Naive thymus-derived CD4-positive, alpha-beta T cell (primary cell): ENCODE measurements around the gene SLIT3. TPM values are rescaled to one million over a fixed set of nuclear protein-coding genes. Genes with fewer than 3 reads are reported as not detected.

Experiments
- ATAC-seq: fragments of 150-1000 bp; cut with Tn5 transposase; 2 replicates; pipeline ENCODE4 v1.10.0; 2021; ENCODE audit warnings: mild to moderate bottlenecking, moderate library complexity
- CTCF ChIA-PET: fragments of 350-600 bp; sonication (Branson Sonifier 250); formaldehyde crosslinking; loops from one replicate; lab custom pipeline; 2021; ENCODE audit warnings: antibody characterized with exemption; lab: Charles Lee
- POLR2A ChIA-PET: fragments of 350-600 bp; sonication (Branson Sonifier 250); formaldehyde crosslinking; loops from one replicate; lab custom pipeline; 2021; ENCODE audit warnings: antibody characterized with exemption, inconsistent platforms; lab: Charles Lee
- DNase-seq, 9 donors: peaks; one replicate each; pipeline versions ENCODE4 v3.0.0 to v3.0.0-alpha.2; 2020 to 2022; ENCODE audit warnings: mixed read lengths in 1 of 9
- H3K27ac ChIP-seq: one replicate; pipeline ENCODE4 v1.7.0; 2013; ENCODE audit warnings: mild to moderate bottlenecking, low read depth, low read length, moderate library complexity
- H3K27me3 ChIP-seq, 2 donors: one replicate each; pipeline ENCODE4 v1.7.0; 2013; ENCODE audit warnings: low read length in 2 of 2, mild to moderate bottlenecking in 2 of 2, moderate library complexity in 2 of 2; ENCODE audit not compliant: control insufficient read depth in 2 of 2, insufficient read depth in 2 of 2
- H3K36me3 ChIP-seq, 3 experiments: 1 replicate in 2 of 3; 2 replicates in 1 of 3; pipeline ENCODE4 v1.7.0; 2013; ENCODE audit warnings: low read length in 3 of 3, mild to moderate bottlenecking in 3 of 3, moderate library complexity in 1 of 3; ENCODE audit not compliant: insufficient read depth in 3 of 3, control insufficient read depth in 2 of 3
- H3K4me1 ChIP-seq, 2 donors: one replicate each; pipeline ENCODE4 v1.7.0; 2013; ENCODE audit warnings: low read length in 2 of 2, mild to moderate bottlenecking in 2 of 2, moderate library complexity in 1 of 2; ENCODE audit not compliant: control insufficient read depth in 2 of 2, insufficient read depth in 2 of 2
- H3K4me3 ChIP-seq: 2 replicates; pipeline ENCODE4 v1.7.0; 2013; ENCODE audit warnings: mild to moderate bottlenecking, low read length
- H3K9me3 ChIP-seq, 3 experiments: 1 replicate in 2 of 3; 2 replicates in 1 of 3; pipeline ENCODE4 v1.7.0; 2013; ENCODE audit warnings: low read length in 3 of 3; ENCODE audit not compliant: control insufficient read depth in 2 of 3
- H3K27ac Mint-ChIP-seq, 9 donors: one replicate each; pipeline ENCODE4 v1.8.0; 2020 to 2022; ENCODE audit warnings: mixed read lengths in 9 of 9, mild to moderate bottlenecking in 8 of 9, moderate library complexity in 5 of 9, inconsistent platforms in 2 of 9
- H3K27me3 Mint-ChIP-seq, 5 donors: one replicate each; pipeline ENCODE4 v1.8.0; 2021 to 2022; ENCODE audit warnings: mixed read lengths in 5 of 5, mild to moderate bottlenecking in 1 of 5
- H3K36me3 Mint-ChIP-seq, 5 donors: one replicate each; pipeline ENCODE4 v1.8.0; 2020 to 2022; ENCODE audit warnings: mixed read lengths in 5 of 5, mild to moderate bottlenecking in 3 of 5, inconsistent platforms in 1 of 5
- H3K4me1 Mint-ChIP-seq, 7 donors: one replicate each; pipeline ENCODE4 v1.8.0; 2020 to 2022; ENCODE audit warnings: mixed read lengths in 7 of 7, mild to moderate bottlenecking in 3 of 7, inconsistent platforms in 1 of 7
- H3K4me3 Mint-ChIP-seq, 10 donors: one replicate each; pipeline ENCODE4 v1.8.0; 2020 to 2022; ENCODE audit warnings: mild to moderate bottlenecking in 10 of 10, mixed read lengths in 10 of 10, moderate library complexity in 6 of 10, inconsistent platforms in 2 of 10
- H3K9me3 Mint-ChIP-seq, 11 donors: one replicate each; pipeline ENCODE4 v1.8.0; 2020 to 2022; ENCODE audit warnings: mixed read lengths in 11 of 11, mild to moderate bottlenecking in 4 of 11, inconsistent platforms in 1 of 11, moderate library complexity in 1 of 11
- intact Hi-C, 2 donors: fragments of 100-400 bp; cut with micrococcal nuclease; formaldehyde crosslinking; loops; one replicate each; pipeline ENCODE4 v1.15.1; 2023
- polyA plus RNA-seq, 2 donors: library from polyadenylated mRNA; unstranded; fragments of 300-500 nt; fragmentation: Illumina TruSeq; gene quantifications; one replicate each; pipeline ENCODE4 v1.2.3, GENCODE V29; 2021
- total RNA-seq, 6 experiments: library from RNA in 5 of 6; stranded (reverse) in 5 of 6; gene quantifications; 1 replicate in 5 of 6; 2 replicates in 1 of 6; pipeline ENCODE4 v1.2.3 and lab custom pipeline; 2021 to 2026

Gene SLIT3
- total and polyA plus RNA-seq, 7 experiments from 2014 or later, result 0.34 TPM; not detected in 6

GRCh38 chr5:169029661-169030274, 271.2 kb downstream of the SLIT3 start:
- H3K4me3 Mint-ChIP-seq, result no peak overlapping the region
- H3K27me3 ChIP-seq, result no peaks in the 10 kb centered on the region
- H3K4me3 ChIP-seq, result no peak overlapping the region
- no peaks in the 10 kb centered on the region for H3K9me3 ChIP-seq
- H3K36me3 Mint-ChIP-seq, result no peaks in the 10 kb centered on the region
- H3K4me1 ChIP-seq, result no peaks in the 10 kb centered on the region
- H3K27ac ChIP-seq, result no peak overlapping the region
- ChIA-PET POLR2A (no interaction called here), CTCF (no interaction called here)
- H3K4me1 Mint-ChIP-seq, result no peaks in the 10 kb centered on the region
- H3K27me3 Mint-ChIP-seq, result peaks cover 10 to 25% (median 18%) of the 10 kb centered on the region in 5 donors
- intact Hi-C loops, result no loop called here
- DNase-seq, result no peak
- no peak for ATAC-seq
- H3K36me3 ChIP-seq, result no peaks in the 10 kb centered on the region
- no peak overlapping the region for H3K27ac Mint-ChIP-seq
- H3K9me3 Mint-ChIP-seq, result peaks cover 0 to 8% (median 2%) of the 10 kb centered on the region in 11 donors

- H3K27me3 Mint-ChIP-seq, result peaks cover 18 to 32% (median 19%) of the 10 kb centered on the region in 5 donors
Measured at GRCh38 chr5:169029037-169029436, 271.9 kb downstream of the SLIT3 start.

GRCh38 chr5:169027501-169028061, 273.4 kb downstream of the SLIT3 start:
- H3K4me1 ChIP-seq, result no peaks in the 10 kb centered on the region
- no peak overlapping the region for H3K27ac Mint-ChIP-seq
- no peaks in the 10 kb centered on the region for H3K27me3 ChIP-seq
- H3K4me3 Mint-ChIP-seq, result no peak overlapping the region
- ATAC-seq (no peak), DNase-seq (no peak)
- H3K36me3 Mint-ChIP-seq, result no peaks in the 10 kb centered on the region
- intact Hi-C loops, result no loop called here
- H3K4me3 ChIP-seq, result no peak overlapping the region
- CTCF ChIA-PET, result no interaction called here
- no peaks in the 10 kb centered on the region for H3K4me1 Mint-ChIP-seq
- no peak overlapping the region for H3K27ac ChIP-seq
- peaks cover 0 to 2% (median 0%) of the 10 kb centered on the region in 11 donors for H3K9me3 Mint-ChIP-seq
- POLR2A ChIA-PET, result no interaction called here
- H3K27me3 Mint-ChIP-seq, result peaks cover 18 to 34% (median 24%) of the 10 kb centered on the region in 5 donors
- no peaks in the 10 kb centered on the region for H3K36me3 ChIP-seq
- no peaks in the 10 kb centered on the region for H3K9me3 ChIP-seq

More at GRCh38 chr5:169029037-169029436, 271.9 kb downstream of the SLIT3 start:
- no peak overlapping the region for H3K4me3 Mint-ChIP-seq
- no peak overlapping the region for H3K27ac ChIP-seq
- no peaks in the 10 kb centered on the region for H3K36me3 ChIP-seq
- DNase-seq (no peak), ATAC-seq (no peak)
- intact Hi-C loops, result no loop called here
- H3K4me3 ChIP-seq, result no peak overlapping the region
- H3K9me3 Mint-ChIP-seq, result peaks cover 0 to 4% (median 1%) of the 10 kb centered on the region in 11 donors
- H3K4me1 ChIP-seq, result no peaks in the 10 kb centered on the region
- no peaks in the 10 kb centered on the region for H3K27me3 ChIP-seq
- H3K27ac Mint-ChIP-seq, result no peak overlapping the region
- H3K4me1 Mint-ChIP-seq, result no peaks in the 10 kb centered on the region
- no peaks in the 10 kb centered on the region for H3K36me3 Mint-ChIP-seq
- no peaks in the 10 kb centered on the region for H3K9me3 ChIP-seq
- POLR2A ChIA-PET, result no interaction called here
- CTCF ChIA-PET, result no interaction called here

GRCh38 chr5:169025491-169025890, 275.4 kb downstream of the SLIT3 start:
- ATAC-seq (no peak), DNase-seq (no peak)
- H3K27ac Mint-ChIP-seq, result no peak overlapping the region
- H3K4me1 ChIP-seq, result no peaks in the 10 kb centered on the region
- peaks cover 15 to 41% (median 26%) of the 10 kb centered on the region in 5 donors for H3K27me3 Mint-ChIP-seq
- no peaks in the 10 kb centered on the region for H3K27me3 ChIP-seq
- no peaks in the 10 kb centered on the region for H3K36me3 ChIP-seq
- H3K4me3 Mint-ChIP-seq, result no peak overlapping the region
- peaks cover 0 to 1% (median 0%) of the 10 kb centered on the region in 11 donors for H3K9me3 Mint-ChIP-seq
- H3K9me3 ChIP-seq, result no peaks in the 10 kb centered on the region
- CTCF ChIA-PET, result no interaction called here
- intact Hi-C loops, result no loop called here
- no peak overlapping the region for H3K4me3 ChIP-seq
- H3K27ac ChIP-seq, result no peak overlapping the region
- POLR2A ChIA-PET, result no interaction called here
- peaks cover 0 to 2% (median 0%) of the 10 kb centered on the region in 7 donors for H3K4me1 Mint-ChIP-seq
- no peaks in the 10 kb centered on the region for H3K36me3 Mint-ChIP-seq

GRCh38 chr5:169024421-169024820, 276.5 kb downstream of the SLIT3 start:
- intact Hi-C loops, result no loop called here
- peaks cover 0 to 2% (median 0%) of the 10 kb centered on the region in 7 donors for H3K4me1 Mint-ChIP-seq
- Histone ChIP-seq H3K27ac (no peak overlapping the region), H3K4me1 (no peaks in the 10 kb centered on the region), H3K4me3 (no peak overlapping the region), H3K27me3 (no peaks in the 10 kb centered on the region), H3K9me3 (no peaks in the 10 kb centered on the region), H3K36me3 (no peaks in the 10 kb centered on the region)
- no peak overlapping the region for H3K4me3 Mint-ChIP-seq
- POLR2A ChIA-PET, result no interaction called here
- H3K36me3 Mint-ChIP-seq, result no peaks in the 10 kb centered on the region
- H3K27ac Mint-ChIP-seq, result no peak overlapping the region
- DNase-seq (no peak), ATAC-seq (no peak)
- peaks cover 10 to 41% (median 24%) of the 10 kb centered on the region in 5 donors for H3K27me3 Mint-ChIP-seq
- peaks cover 0 to 1% (median 0%) of the 10 kb centered on the region in 11 donors for H3K9me3 Mint-ChIP-seq
- CTCF ChIA-PET, result no interaction called here

- CTCF ChIA-PET, result no interaction called here
- ATAC-seq, result no peak
- DNase-seq, result no peak
- Mint-ChIP-seq H3K27me3 (peaks cover 12 to 46% (median 24%) of the 10 kb centered on the region in 5 donors), H3K36me3 (no peaks in the 10 kb centered on the region), H3K4me3 (no peak overlapping the region), H3K27ac (no peak overlapping the region), H3K4me1 (peaks cover 0 to 2% (median 0%) of the 10 kb centered on the region in 7 donors), H3K9me3 (peaks cover 0 to 4% (median 0%) of the 10 kb centered on the region in 11 donors)
- no peaks in the 10 kb centered on the region for H3K36me3 ChIP-seq
- POLR2A ChIA-PET, result no interaction called here
- no peaks in the 10 kb centered on the region for H3K27me3 ChIP-seq
- no peaks in the 10 kb centered on the region for H3K4me1 ChIP-seq
- no peaks in the 10 kb centered on the region for H3K9me3 ChIP-seq
- H3K4me3 ChIP-seq, result no peak overlapping the region
- intact Hi-C loops, result no loop called here
- no peak overlapping the region for H3K27ac ChIP-seq
Measured at GRCh38 chr5:169022718-169023117, 278.2 kb downstream of the SLIT3 start.

GRCh38 chr5:169020102-169020501, 280.8 kb downstream of the SLIT3 start:
- CTCF ChIA-PET, result no interaction called here
- intact Hi-C loops, result no loop called here

More at GRCh38 chr5:169020102-169020501, 280.8 kb downstream of the SLIT3 start:
- no peaks in the 10 kb centered on the region for H3K27me3 ChIP-seq
- H3K9me3 ChIP-seq, result no peaks in the 10 kb centered on the region
- Mint-ChIP-seq H3K4me1 (peaks cover 0 to 2% (median 0%) of the 10 kb centered on the region in 7 donors), H3K4me3 (no peak overlapping the region), H3K36me3 (no peaks in the 10 kb centered on the region), H3K27ac (no peak overlapping the region), H3K27me3 (peaks cover 5 to 46% (median 24%) of the 10 kb centered on the region in 5 donors), H3K9me3 (peaks cover 0 to 4% (median 0%) of the 10 kb centered on the region in 11 donors)
- POLR2A ChIA-PET, result no interaction called here
- H3K27ac ChIP-seq, result no peak overlapping the region
- DNase-seq (no peak), ATAC-seq (no peak)
- H3K36me3 ChIP-seq, result no peaks in the 10 kb centered on the region
- no peaks in the 10 kb centered on the region for H3K4me1 ChIP-seq
- H3K4me3 ChIP-seq, result no peak overlapping the region
